ENCODE results near the gene RLN1. TPM values are rescaled to one million over a fixed set of nuclear protein-coding genes. Genes with fewer than 3 reads are reported as not detected.

Gene RLN1
- total and polyA plus RNA-seq, 2 experiments from 2014 or later, result 1.2 to 3.0 TPM

- Histone ChIP-seq H3K4me3 (no peak overlapping the region), H3K27ac (ENCODE audit: low read depth) (no peak overlapping the region)
- ATAC-seq, result no peak
Observed at GRCh38 chr9:5360341-5360740, 20.7 kb upstream of the RLN1 start.

More at GRCh38 chr9:5360341-5360740, 20.7 kb upstream of the RLN1 start:
- Histone ChIP-seq H3K27me3 (ENCODE audit: insufficient read depth) (no peaks in the 10 kb centered on the region), H3K4me2 (no peak overlapping the region), H3K79me2 (replicated peaks; ENCODE audit: insufficient read depth) (no peaks in the 10 kb centered on the region), H3K36me3 (ENCODE audit: insufficient read depth) (no peaks in the 10 kb centered on the region), H3K9me2 (ENCODE audit: insufficient read depth) (no peaks in the 10 kb centered on the region), H3K4me1 (ENCODE audit: insufficient read depth) (no peaks in the 10 kb centered on the region; the same call in 1 of the 2 replicates), H2AFZ (no peak overlapping the region), H3F3A (replicated peaks; ENCODE audit: low read depth) (no peaks in the 10 kb centered on the region), H4K20me1 (replicated peaks; ENCODE audit: insufficient read depth) (no peaks in the 10 kb centered on the region; the same call in none of the 2 replicates)
- Mint-ChIP-seq H3K36me3 (ENCODE audit: low read depth) (no peaks in the 10 kb centered on the region), H3K9me3 (no peaks in the 10 kb centered on the region), H3K4me3 (no peak overlapping the region), H3K27ac (no peak overlapping the region), H3K27me3 (ENCODE audit: insufficient read depth, low read depth, poor library complexity) (no peaks in the 10 kb centered on the region), H3K4me1 (peaks cover 5% of the 10 kb centered on the region; the same call in 2 of the 3 replicates)
- DNase-seq (ENCODE audit: low spot score), result no peak
- TF ChIP-seq JUNB (IDR thresholded peaks at IDR 0.05; ENCODE audit: unreplicated experiment) (no peak), EZH2phosphoT487 (IDR thresholded peaks at IDR 0.05; ENCODE audit: unreplicated experiment) (no peak), ZNF462 (CRISPR knock-in tag; IDR thresholded peaks at IDR 0.05) (no peak), STAT1 (IDR thresholded peaks at IDR 0.05; ENCODE audit: unreplicated experiment) (no peak), NANOG (IDR thresholded peaks at IDR 0.05; ENCODE audit: borderline replicate concordance) (no peak), POLR2AphosphoS5 (IDR thresholded peaks at IDR 0.05; ENCODE audit: low read depth) (no peak), ZNF114 (CRISPR knock-in tag; IDR thresholded peaks at IDR 0.05) (no peak), ZNF331 (CRISPR knock-in tag; IDR thresholded peaks at IDR 0.05; ENCODE audit: low read depth) (no peak)
- TF ChIP-seq, protein P1, sequence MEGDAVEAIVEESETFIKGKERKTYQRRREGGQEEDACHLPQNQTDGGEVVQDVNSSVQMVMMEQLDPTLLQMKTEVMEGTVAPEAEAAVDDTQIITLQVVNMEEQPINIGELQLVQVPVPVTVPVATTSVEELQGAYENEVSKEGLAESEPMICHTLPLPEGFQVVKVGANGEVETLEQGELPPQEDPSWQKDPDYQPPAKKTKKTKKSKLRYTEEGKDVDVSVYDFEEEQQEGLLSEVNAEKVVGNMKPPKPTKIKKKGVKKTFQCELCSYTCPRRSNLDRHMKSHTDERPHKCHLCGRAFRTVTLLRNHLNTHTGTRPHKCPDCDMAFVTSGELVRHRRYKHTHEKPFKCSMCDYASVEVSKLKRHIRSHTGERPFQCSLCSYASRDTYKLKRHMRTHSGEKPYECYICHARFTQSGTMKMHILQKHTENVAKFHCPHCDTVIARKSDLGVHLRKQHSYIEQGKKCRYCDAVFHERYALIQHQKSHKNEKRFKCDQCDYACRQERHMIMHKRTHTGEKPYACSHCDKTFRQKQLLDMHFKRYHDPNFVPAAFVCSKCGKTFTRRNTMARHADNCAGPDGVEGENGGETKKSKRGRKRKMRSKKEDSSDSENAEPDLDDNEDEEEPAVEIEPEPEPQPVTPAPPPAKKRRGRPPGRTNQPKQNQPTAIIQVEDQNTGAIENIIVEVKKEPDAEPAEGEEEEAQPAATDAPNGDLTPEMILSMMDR (conservative IDR thresholded peaks at IDR 0.05; ENCODE audit: low read depth in 2 of 2), result no peak
- TF ChIP-seq, protein P2, sequence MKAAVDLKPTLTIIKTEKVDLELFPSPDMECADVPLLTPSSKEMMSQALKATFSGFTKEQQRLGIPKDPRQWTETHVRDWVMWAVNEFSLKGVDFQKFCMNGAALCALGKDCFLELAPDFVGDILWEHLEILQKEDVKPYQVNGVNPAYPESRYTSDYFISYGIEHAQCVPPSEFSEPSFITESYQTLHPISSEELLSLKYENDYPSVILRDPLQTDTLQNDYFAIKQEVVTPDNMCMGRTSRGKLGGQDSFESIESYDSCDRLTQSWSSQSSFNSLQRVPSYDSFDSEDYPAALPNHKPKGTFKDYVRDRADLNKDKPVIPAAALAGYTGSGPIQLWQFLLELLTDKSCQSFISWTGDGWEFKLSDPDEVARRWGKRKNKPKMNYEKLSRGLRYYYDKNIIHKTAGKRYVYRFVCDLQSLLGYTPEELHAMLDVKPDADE (IDR thresholded peaks at IDR 0.05), result no peak
